ENCODE results near the gene ZNF865. TPM values are rescaled to one million over a fixed set of nuclear protein-coding genes. Genes with fewer than 3 reads are reported as not detected.
A peak's percentile ranks its signal among the peaks of the same experiment; 100 is the strongest.

The ZNF865 gene
- total RNA-seq, 1 experiment from 2014 or later: 16.2 TPM

GRCh38 chr19:55654868-55655647, 49.6 kb downstream of the ZNF865 start, which contains the start of gene U2AF2 (continued):
- TF ChIP-seq ZFX (IDR thresholded peaks at IDR 0.05): peak; percentile 74; the same call in 1 of the 2 replicates
- TF ChIP-seq TCF7L2 (IDR thresholded peaks at IDR 0.05; ENCODE audit: borderline replicate concordance, extremely low read depth, insufficient read depth, insufficient read length): no peak
- no peak for TF ChIP-seq ZNF274 (IDR thresholded peaks at IDR 0.05; ENCODE audit: low read depth, low read length)
- 0 out of 2 replicates have a peak, but pooled peaks have one; percentile 12 for TF ChIP-seq SIN3A (IDR thresholded peaks at IDR 0.05; ENCODE audit: low read depth)

- Histone ChIP-seq H3K4me3 (replicated peaks in 1 of 2; ENCODE audit: low read depth in 1 of 2, low read length in 2 of 2) (peak overlapping the region; percentile 93 to 94), H3K36me3 (ENCODE audit: control insufficient read depth in 1 of 2, insufficient read depth in 2 of 2, low read length in 2 of 2) (peaks cover 13 to 20% of the 10 kb centered on the region in 2 experiments; a peak in 3 of 4 replicates), H3K4me1 (ENCODE audit: control insufficient read depth in 1 of 2, insufficient read depth in 2 of 2, low read length in 2 of 2) (peaks cover 18 to 29% of the 10 kb centered on the region in 2 experiments; a peak in 3 of 4 replicates), H3K27me3 (ENCODE audit: insufficient read depth, low read length) (no peaks in the 10 kb centered on the region), H4K20me1 (ENCODE audit: insufficient read depth) (no peaks in the 10 kb centered on the region; the same call in 1 of the 2 replicates), H3K4me2 (ENCODE audit: low read length) (peak overlapping the region; percentile 79), H3K9ac (ENCODE audit: low read length) (peak overlapping the region; percentile 99), H3K9me3 (ENCODE audit: control insufficient read depth in 1 of 2, insufficient read depth in 1 of 2, low read depth in 1 of 2, low read length in 2 of 2) (no peaks in the 10 kb centered on the region), H3K27ac (ENCODE audit: low read depth, low read length) (peak overlapping the region; percentile 99), H2AFZ (ENCODE audit: low read depth, low read length, poor library complexity, severe bottlenecking) (no peak overlapping the region), H3K79me2 (ENCODE audit: insufficient read depth, low read length) (peaks cover 54% of the 10 kb centered on the region), H3K9me2 (ENCODE audit: insufficient read depth) (no peaks in the 10 kb centered on the region)
- ChIA-PET CTCF (interaction anchor here (2.9 kb wide), 1 partner anchor 16 kb away, joined by 15 read pairs; no protein-coding TSS in a partner anchor), POLR2A (no interaction called here), RAD21 (ENCODE audit: low non-redundant PET in 1 of 2, low total read pairs in 2 of 2, uncharacterized antibody in 2 of 2, unreplicated experiment in 2 of 2) (no interaction called here)
- ATAC-seq: no peak
- intact Hi-C loops (cut with micrococcal nuclease): no loop called here
- DNase-seq (ENCODE audit: low read depth, low spot score): no peak
- TF ChIP-seq TCF7L2 (IDR thresholded peaks at IDR 0.05; ENCODE audit: borderline replicate concordance, extremely low read depth, insufficient read depth, insufficient read length): no peak
- TF ChIP-seq ATF3 (IDR thresholded peaks at IDR 0.05): no peak
- TSS peak; percentile 67 for BruUV-seq (replicated peaks)
Measured at GRCh38 chr19:55655648-55656040, 50.2 kb downstream of the ZNF865 start.
